Measurements from ENCODE around the gene SPDYE4. TPM values are rescaled to one million over a fixed set of nuclear protein-coding genes. Genes with fewer than 3 reads are reported as not detected.

The SPDYE4 gene
- polyA plus RNA-seq, 1 of the 3 experiments (the other 2 are of a cell fraction), result not detected

DNA sequence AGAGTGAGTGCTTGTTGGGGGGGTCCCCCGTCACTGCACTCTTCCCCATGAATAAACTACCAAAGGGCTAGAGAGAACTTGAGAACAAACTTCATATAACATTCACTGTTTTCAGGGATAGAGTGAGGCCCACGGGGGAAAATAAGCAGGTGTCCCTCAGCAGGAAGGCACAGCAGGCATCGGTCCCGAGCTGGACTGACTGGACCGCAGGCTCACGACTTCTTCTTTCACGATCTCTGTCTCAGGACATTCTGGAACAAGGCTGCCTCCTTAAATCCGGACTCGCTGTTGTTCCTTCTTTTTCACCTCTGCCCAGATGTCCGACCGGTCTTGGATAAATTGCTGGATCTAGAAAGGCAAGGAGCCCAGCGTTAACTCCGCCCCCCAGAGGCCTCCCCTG is 28.5 kb downstream of the SPDYE4 start:
- Histone ChIP-seq H3K9me3 (no peaks in the 10 kb centered on the region), H3K36me3 (replicated peaks in 1 of 2; ENCODE audit: control insufficient read depth in 1 of 2, insufficient read depth in 2 of 2, low read length in 1 of 2) (no peaks in the 10 kb centered on the region), H3K27ac (ENCODE audit: low read depth in 2 of 2, low read length in 1 of 2) (no peak overlapping the region), H4K20me1 (ENCODE audit: insufficient read depth) (no peaks in the 10 kb centered on the region), H2AFZ (ENCODE audit: low read depth) (no peak overlapping the region), H3K79me2 (ENCODE audit: insufficient read depth) (no peaks in the 10 kb centered on the region), H3K4me1 (ENCODE audit: control insufficient read depth in 1 of 2, insufficient read depth in 2 of 2, low read depth in 1 of 2, low read length in 1 of 2) (peaks cover 0 to 3% of the 10 kb centered on the region in 2 experiments; a peak in 1 of 4 replicates), H3K4me3 (ENCODE audit: low read depth in 2 of 2, low read length in 1 of 2) (no peak overlapping the region), H3K9me2 (no peaks in the 10 kb centered on the region), H3F3A (replicated peaks; ENCODE audit: insufficient read depth) (no peaks in the 10 kb centered on the region), H3K4me2 (no peak overlapping the region), H3K27me3 (ENCODE audit: insufficient read depth) (no peaks in the 10 kb centered on the region), H3K9ac (no peak overlapping the region)
- TF ChIP-seq TCF12 (IDR thresholded peaks at IDR 0.05) (no peak), POLR2AphosphoS5 (IDR thresholded peaks at IDR 0.05; ENCODE audit: low read depth, low read length) (no peak), SMC3 (IDR thresholded peaks at IDR 0.05; ENCODE audit: low read depth, low read length) (no peak), FOXJ3 (CRISPR knock-in tag; IDR thresholded peaks at IDR 0.05) (no peak), RFX5 (IDR thresholded peaks at IDR 0.05; ENCODE audit: low read length) (no peak), GABPA (IDR thresholded peaks at IDR 0.05; ENCODE audit: low read depth) (no peak), GATA2 (CRISPR knock-in tag; IDR thresholded peaks at IDR 0.05) (no peak)
- TF ChIP-seq, protein P1, sequence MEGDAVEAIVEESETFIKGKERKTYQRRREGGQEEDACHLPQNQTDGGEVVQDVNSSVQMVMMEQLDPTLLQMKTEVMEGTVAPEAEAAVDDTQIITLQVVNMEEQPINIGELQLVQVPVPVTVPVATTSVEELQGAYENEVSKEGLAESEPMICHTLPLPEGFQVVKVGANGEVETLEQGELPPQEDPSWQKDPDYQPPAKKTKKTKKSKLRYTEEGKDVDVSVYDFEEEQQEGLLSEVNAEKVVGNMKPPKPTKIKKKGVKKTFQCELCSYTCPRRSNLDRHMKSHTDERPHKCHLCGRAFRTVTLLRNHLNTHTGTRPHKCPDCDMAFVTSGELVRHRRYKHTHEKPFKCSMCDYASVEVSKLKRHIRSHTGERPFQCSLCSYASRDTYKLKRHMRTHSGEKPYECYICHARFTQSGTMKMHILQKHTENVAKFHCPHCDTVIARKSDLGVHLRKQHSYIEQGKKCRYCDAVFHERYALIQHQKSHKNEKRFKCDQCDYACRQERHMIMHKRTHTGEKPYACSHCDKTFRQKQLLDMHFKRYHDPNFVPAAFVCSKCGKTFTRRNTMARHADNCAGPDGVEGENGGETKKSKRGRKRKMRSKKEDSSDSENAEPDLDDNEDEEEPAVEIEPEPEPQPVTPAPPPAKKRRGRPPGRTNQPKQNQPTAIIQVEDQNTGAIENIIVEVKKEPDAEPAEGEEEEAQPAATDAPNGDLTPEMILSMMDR (IDR thresholded peaks at IDR 0.05), result no peak
- TF ChIP-seq, protein P2, sequence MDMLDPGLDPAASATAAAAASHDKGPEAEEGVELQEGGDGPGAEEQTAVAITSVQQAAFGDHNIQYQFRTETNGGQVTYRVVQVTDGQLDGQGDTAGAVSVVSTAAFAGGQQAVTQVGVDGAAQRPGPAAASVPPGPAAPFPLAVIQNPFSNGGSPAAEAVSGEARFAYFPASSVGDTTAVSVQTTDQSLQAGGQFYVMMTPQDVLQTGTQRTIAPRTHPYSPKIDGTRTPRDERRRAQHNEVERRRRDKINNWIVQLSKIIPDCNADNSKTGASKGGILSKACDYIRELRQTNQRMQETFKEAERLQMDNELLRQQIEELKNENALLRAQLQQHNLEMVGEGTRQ (IDR thresholded peaks at IDR 0.05; ENCODE audit: borderline replicate concordance, low read depth, low read length), result no peak
- TF ChIP-seq, protein P3, sequence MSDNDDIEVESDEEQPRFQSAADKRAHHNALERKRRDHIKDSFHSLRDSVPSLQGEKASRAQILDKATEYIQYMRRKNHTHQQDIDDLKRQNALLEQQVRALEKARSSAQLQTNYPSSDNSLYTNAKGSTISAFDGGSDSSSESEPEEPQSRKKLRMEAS (IDR thresholded peaks at IDR 0.05; ENCODE audit: low read depth), result no peak
- TF ChIP-seq, protein P4, sequence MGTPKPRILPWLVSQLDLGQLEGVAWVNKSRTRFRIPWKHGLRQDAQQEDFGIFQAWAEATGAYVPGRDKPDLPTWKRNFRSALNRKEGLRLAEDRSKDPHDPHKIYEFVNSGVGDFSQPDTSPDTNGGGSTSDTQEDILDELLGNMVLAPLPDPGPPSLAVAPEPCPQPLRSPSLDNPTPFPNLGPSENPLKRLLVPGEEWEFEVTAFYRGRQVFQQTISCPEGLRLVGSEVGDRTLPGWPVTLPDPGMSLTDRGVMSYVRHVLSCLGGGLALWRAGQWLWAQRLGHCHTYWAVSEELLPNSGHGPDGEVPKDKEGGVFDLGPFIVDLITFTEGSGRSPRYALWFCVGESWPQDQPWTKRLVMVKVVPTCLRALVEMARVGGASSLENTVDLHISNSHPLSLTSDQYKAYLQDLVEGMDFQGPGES (IDR thresholded peaks at IDR 0.05; ENCODE audit: low read depth, low read length), result no peak
- TF ChIP-seq, protein P5, sequence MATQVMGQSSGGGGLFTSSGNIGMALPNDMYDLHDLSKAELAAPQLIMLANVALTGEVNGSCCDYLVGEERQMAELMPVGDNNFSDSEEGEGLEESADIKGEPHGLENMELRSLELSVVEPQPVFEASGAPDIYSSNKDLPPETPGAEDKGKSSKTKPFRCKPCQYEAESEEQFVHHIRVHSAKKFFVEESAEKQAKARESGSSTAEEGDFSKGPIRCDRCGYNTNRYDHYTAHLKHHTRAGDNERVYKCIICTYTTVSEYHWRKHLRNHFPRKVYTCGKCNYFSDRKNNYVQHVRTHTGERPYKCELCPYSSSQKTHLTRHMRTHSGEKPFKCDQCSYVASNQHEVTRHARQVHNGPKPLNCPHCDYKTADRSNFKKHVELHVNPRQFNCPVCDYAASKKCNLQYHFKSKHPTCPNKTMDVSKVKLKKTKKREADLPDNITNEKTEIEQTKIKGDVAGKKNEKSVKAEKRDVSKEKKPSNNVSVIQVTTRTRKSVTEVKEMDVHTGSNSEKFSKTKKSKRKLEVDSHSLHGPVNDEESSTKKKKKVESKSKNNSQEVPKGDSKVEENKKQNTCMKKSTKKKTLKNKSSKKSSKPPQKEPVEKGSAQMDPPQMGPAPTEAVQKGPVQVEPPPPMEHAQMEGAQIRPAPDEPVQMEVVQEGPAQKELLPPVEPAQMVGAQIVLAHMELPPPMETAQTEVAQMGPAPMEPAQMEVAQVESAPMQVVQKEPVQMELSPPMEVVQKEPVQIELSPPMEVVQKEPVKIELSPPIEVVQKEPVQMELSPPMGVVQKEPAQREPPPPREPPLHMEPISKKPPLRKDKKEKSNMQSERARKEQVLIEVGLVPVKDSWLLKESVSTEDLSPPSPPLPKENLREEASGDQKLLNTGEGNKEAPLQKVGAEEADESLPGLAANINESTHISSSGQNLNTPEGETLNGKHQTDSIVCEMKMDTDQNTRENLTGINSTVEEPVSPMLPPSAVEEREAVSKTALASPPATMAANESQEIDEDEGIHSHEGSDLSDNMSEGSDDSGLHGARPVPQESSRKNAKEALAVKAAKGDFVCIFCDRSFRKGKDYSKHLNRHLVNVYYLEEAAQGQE (IDR thresholded peaks at IDR 0.05; ENCODE audit: low read depth, low read length), result no peak
- DNase-seq, result no peak
- ChIA-PET CTCF (interaction anchor here (0.9 kb wide), 1 partner anchor 56 kb away, joined by 3 read pairs; no protein-coding TSS in a partner anchor), POLR2A (no interaction called here)
- WGBS (ENCODE audit: low lambda C conversion rate), result 81% methylated on average over 13 of the region's 13 CpGs
